WTC11 (cell line): Measurements from ENCODE around the gene RND3. TPM values are rescaled to one million over a fixed set of nuclear protein-coding genes. Genes with fewer than 3 reads are reported as not detected.

Source experiments
- ATAC-seq: fragments of 200-7000 bp; cut with Tn5 transposase; 2 replicates; pipeline ENCODE4 v1.10.0; 2021; ENCODE audit warnings: mild to moderate bottlenecking, moderate library complexity
- CTCF ChIA-PET: fragments of 300-600 bp; sonication (Branson Sonifier 250); formaldehyde crosslinking; loops from one replicate; lab custom pipeline; 2021; ENCODE audit warnings: antibody characterized with exemption; lab: Charles Lee
- POLR2A ChIA-PET: fragments of 350-600 bp; sonication (Branson Sonifier 250); formaldehyde crosslinking; loops from one replicate; lab custom pipeline; 2021; ENCODE audit warnings: antibody characterized with exemption; lab: Charles Lee
- DNase-seq: peaks from one replicate; pipeline ENCODE4 v3.0.0; 2021; ENCODE audit warnings: low spot score
- H3K27ac Mint-ChIP-seq: 2 replicates; pipeline ENCODE4 v1.8.0; 2021; ENCODE audit warnings: mixed read lengths
- H3K27me3 Mint-ChIP-seq: 2 replicates; pipeline ENCODE4 v1.8.0; 2021; ENCODE audit warnings: low read depth, mild to moderate bottlenecking, moderate library complexity, mixed read lengths
- H3K36me3 Mint-ChIP-seq: 2 replicates; pipeline ENCODE4 v1.8.0; 2021; ENCODE audit warnings: mixed read lengths
- H3K4me1 Mint-ChIP-seq: 2 replicates; pipeline ENCODE4 v1.8.0; 2022; ENCODE audit warnings: mixed read lengths
- H3K4me3 Mint-ChIP-seq: 2 replicates; pipeline ENCODE4 v1.8.0; 2021; ENCODE audit warnings: mild to moderate bottlenecking, moderate library complexity, mixed read lengths
- H3K9me3 Mint-ChIP-seq: 2 replicates; pipeline ENCODE4 v1.8.0; 2021; ENCODE audit warnings: mixed read lengths
- FOXK1 ChIP-seq: sonication (generic); formaldehyde crosslinking; IDR thresholded peaks from 2 replicates; pipeline ENCODE4 v1.8.0; 2022; ENCODE audit warnings: mild to moderate bottlenecking, moderate library complexity, missing genetic modification reagents
- FOXP1 ChIP-seq: sonication (generic); formaldehyde crosslinking; IDR thresholded peaks from 2 replicates; pipeline ENCODE4 v1.8.0; 2022; ENCODE audit warnings: missing genetic modification reagents, mild to moderate bottlenecking, moderate library complexity, borderline replicate concordance
- GTF2I ChIP-seq: fragments of 250-450 bp; sonication (Bioruptor Pico); conservative IDR thresholded peaks from 2 replicates; pipeline ENCODE4 v1.4.0; 2021; ENCODE audit warnings: mild to moderate bottlenecking
- NFE2L1 ChIP-seq: sonication (generic); formaldehyde crosslinking; IDR thresholded peaks from 2 replicates; pipeline ENCODE4 v1.8.1; 2023; ENCODE audit warnings: missing genetic modification reagents
- SMAD4 ChIP-seq: sonication (generic); formaldehyde crosslinking; IDR thresholded peaks from 2 replicates; pipeline ENCODE4 v1.8.0; 2022; ENCODE audit warnings: mild to moderate bottlenecking, missing genetic modification reagents
- TEAD4 ChIP-seq: sonication (generic); formaldehyde crosslinking; IDR thresholded peaks from 2 replicates; pipeline ENCODE4 v1.8.0; 2022; ENCODE audit warnings: mild to moderate bottlenecking, missing genetic modification reagents
- TP53 ChIP-seq: sonication (generic); formaldehyde crosslinking; IDR thresholded peaks from 2 replicates; pipeline ENCODE4 v1.8.1; 2023; ENCODE audit warnings: mild to moderate bottlenecking, missing genetic modification reagents
- ZNF121 ChIP-seq: sonication (generic); formaldehyde crosslinking; IDR thresholded peaks from 2 replicates; pipeline ENCODE4 v1.8.0; 2023; ENCODE audit warnings: missing genetic modification reagents
- ZNF232 ChIP-seq: sonication (generic); formaldehyde crosslinking; IDR thresholded peaks from 2 replicates; pipeline ENCODE4 v1.8.0; 2022; ENCODE audit warnings: mild to moderate bottlenecking, missing genetic modification reagents
- total RNA-seq: library from RNA; stranded (reverse); gene quantifications from 3 replicates; pipeline ENCODE4 v1.2.3, GENCODE V29; 2021
- TF ChIP-seq, protein P1 (sequence below): sonication (generic); formaldehyde crosslinking; IDR thresholded peaks from 2 replicates; pipeline ENCODE4 v1.8.0; 2023; ENCODE audit warnings: missing genetic modification reagents, mild to moderate bottlenecking, borderline replicate concordance
- TF ChIP-seq, protein P2 (sequence below): sonication (generic); formaldehyde crosslinking; IDR thresholded peaks from 2 replicates; pipeline ENCODE4 v1.8.0; 2022; ENCODE audit warnings: mild to moderate bottlenecking, missing genetic modification reagents
- TF ChIP-seq, protein P3 (sequence below): fragments of 250-450 bp; sonication (Bioruptor Pico); IDR thresholded peaks from 2 replicates; pipeline ENCODE4 v1.8.0; 2021; ENCODE audit warnings: mild to moderate bottlenecking
- TF ChIP-seq, protein P4 (sequence below): fragments of 250-450 bp; sonication (Bioruptor Pico); IDR thresholded peaks from 2 replicates; pipeline ENCODE4 v1.9.0; 2021; ENCODE audit warnings: mild to moderate bottlenecking
- TF ChIP-seq, protein P5 (sequence below): sonication (generic); formaldehyde crosslinking; IDR thresholded peaks from 2 replicates; pipeline ENCODE4 v1.8.1; 2023; ENCODE audit warnings: mild to moderate bottlenecking, missing genetic modification reagents
- TF ChIP-seq, protein P6 (sequence below): fragments of 250-450 bp; sonication (Bioruptor Pico); IDR thresholded peaks from 2 replicates; pipeline ENCODE4 v1.9.0; 2021; ENCODE audit warnings: mild to moderate bottlenecking
- TF ChIP-seq, protein P7 (sequence below): sonication (generic); formaldehyde crosslinking; IDR thresholded peaks from 2 replicates; pipeline ENCODE4 v1.8.0; 2022; ENCODE audit warnings: mild to moderate bottlenecking, missing genetic modification reagents
- TF ChIP-seq, protein P8 (sequence below): sonication (generic); formaldehyde crosslinking; IDR thresholded peaks from 2 replicates; pipeline ENCODE4 v1.8.1; 2022; ENCODE audit warnings: mild to moderate bottlenecking, moderate library complexity, missing genetic modification reagents

RND3 gene
- total RNA-seq, 1 experiment from 2014 or later, result 64.4 TPM

DNA sequence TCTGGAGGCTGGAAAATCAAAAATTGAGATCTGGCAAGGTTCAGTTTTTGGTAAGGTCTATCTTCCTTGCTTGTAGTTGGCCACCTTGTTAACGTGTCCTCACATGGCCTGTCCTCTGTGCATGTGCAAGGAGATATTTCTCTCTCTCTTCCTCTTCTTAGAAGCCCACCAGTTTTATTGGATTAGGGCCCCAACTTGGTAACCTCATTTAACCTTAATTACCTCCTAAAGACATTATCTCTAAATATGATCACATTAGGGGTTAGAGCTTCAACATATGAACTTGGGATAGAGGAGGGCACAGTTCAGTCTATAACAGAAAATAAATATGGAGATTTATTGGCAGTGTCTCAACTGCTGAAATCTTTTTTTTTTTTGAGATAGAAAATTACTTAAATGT is 19.6 kb upstream of the RND3 start:
- Mint-ChIP-seq H3K27me3 (no peaks in the 10 kb centered on the region), H3K9me3 (peaks cover 7% of the 10 kb centered on the region), H3K4me1 (no peaks in the 10 kb centered on the region), H3K4me3 (no peak overlapping the region), H3K27ac (no peak overlapping the region), H3K36me3 (no peaks in the 10 kb centered on the region)
- no peak for TF ChIP-seq ZNF121 (CRISPR knock-in tag)
- no peak for TF ChIP-seq TEAD4 (CRISPR knock-in tag)
- TF ChIP-seq, protein P1, sequence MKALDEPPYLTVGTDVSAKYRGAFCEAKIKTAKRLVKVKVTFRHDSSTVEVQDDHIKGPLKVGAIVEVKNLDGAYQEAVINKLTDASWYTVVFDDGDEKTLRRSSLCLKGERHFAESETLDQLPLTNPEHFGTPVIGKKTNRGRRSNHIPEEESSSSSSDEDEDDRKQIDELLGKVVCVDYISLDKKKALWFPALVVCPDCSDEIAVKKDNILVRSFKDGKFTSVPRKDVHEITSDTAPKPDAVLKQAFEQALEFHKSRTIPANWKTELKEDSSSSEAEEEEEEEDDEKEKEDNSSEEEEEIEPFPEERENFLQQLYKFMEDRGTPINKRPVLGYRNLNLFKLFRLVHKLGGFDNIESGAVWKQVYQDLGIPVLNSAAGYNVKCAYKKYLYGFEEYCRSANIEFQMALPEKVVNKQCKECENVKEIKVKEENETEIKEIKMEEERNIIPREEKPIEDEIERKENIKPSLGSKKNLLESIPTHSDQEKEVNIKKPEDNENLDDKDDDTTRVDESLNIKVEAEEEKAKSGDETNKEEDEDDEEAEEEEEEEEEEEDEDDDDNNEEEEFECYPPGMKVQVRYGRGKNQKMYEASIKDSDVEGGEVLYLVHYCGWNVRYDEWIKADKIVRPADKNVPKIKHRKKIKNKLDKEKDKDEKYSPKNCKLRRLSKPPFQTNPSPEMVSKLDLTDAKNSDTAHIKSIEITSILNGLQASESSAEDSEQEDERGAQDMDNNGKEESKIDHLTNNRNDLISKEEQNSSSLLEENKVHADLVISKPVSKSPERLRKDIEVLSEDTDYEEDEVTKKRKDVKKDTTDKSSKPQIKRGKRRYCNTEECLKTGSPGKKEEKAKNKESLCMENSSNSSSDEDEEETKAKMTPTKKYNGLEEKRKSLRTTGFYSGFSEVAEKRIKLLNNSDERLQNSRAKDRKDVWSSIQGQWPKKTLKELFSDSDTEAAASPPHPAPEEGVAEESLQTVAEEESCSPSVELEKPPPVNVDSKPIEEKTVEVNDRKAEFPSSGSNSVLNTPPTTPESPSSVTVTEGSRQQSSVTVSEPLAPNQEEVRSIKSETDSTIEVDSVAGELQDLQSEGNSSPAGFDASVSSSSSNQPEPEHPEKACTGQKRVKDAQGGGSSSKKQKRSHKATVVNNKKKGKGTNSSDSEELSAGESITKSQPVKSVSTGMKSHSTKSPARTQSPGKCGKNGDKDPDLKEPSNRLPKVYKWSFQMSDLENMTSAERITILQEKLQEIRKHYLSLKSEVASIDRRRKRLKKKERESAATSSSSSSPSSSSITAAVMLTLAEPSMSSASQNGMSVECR (CRISPR knock-in tag), result no peak
- TF ChIP-seq FOXK1, result no peak
- TF ChIP-seq FOXP1 (CRISPR knock-in tag), result no peak
- TF ChIP-seq, protein P2, sequence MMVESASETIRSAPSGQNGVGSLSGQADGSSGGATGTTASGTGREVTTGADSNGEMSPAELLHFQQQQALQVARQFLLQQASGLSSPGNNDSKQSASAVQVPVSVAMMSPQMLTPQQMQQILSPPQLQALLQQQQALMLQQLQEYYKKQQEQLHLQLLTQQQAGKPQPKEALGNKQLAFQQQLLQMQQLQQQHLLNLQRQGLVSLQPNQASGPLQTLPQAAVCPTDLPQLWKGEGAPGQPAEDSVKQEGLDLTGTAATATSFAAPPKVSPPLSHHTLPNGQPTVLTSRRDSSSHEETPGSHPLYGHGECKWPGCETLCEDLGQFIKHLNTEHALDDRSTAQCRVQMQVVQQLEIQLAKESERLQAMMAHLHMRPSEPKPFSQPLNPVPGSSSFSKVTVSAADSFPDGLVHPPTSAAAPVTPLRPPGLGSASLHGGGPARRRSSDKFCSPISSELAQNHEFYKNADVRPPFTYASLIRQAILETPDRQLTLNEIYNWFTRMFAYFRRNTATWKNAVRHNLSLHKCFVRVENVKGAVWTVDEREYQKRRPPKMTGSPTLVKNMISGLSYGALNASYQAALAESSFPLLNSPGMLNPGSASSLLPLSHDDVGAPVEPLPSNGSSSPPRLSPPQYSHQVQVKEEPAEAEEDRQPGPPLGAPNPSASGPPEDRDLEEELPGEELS (CRISPR knock-in tag), result no peak
- no peak for TF ChIP-seq SMAD4 (CRISPR knock-in tag)
- no peak for DNase-seq
- ChIA-PET POLR2A (interaction anchor here (0.5 kb wide), 1 partner anchor 782 kb away, joined by 5 read pairs; the partner anchor contains the start of gene NMI), CTCF (no interaction called here)
- no peak for ATAC-seq

DNA sequence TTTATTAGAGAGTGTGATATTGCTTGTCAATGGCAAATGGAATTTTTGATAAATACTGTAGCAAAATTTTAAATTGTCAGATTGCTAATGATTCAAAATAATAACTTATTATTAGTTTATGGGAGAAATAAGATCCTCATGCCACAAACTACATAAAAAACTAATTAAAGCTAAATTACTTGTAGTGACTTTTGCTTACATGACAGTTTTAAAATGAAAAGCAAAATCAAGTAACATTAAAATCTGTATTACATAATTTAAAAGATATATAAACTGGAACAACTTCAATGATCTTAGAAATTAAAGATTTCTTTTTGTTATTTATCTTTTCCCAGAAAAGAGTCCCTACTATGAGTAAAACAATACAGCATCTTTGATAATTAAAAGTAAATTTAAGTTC is 17.7 kb upstream of the RND3 start:
- Mint-ChIP-seq H3K27me3 (no peaks in the 10 kb centered on the region), H3K4me1 (no peaks in the 10 kb centered on the region), H3K4me3 (no peak overlapping the region), H3K27ac (no peak overlapping the region), H3K9me3 (peaks cover 7% of the 10 kb centered on the region), H3K36me3 (no peaks in the 10 kb centered on the region; the same call in 1 of the 2 replicates)
- TF ChIP-seq NFE2L1 (no peak), SMAD4 (CRISPR knock-in tag) (no peak), TP53 (no peak), ZNF232 (no peak), GTF2I (no peak)
- TF ChIP-seq, protein P3, sequence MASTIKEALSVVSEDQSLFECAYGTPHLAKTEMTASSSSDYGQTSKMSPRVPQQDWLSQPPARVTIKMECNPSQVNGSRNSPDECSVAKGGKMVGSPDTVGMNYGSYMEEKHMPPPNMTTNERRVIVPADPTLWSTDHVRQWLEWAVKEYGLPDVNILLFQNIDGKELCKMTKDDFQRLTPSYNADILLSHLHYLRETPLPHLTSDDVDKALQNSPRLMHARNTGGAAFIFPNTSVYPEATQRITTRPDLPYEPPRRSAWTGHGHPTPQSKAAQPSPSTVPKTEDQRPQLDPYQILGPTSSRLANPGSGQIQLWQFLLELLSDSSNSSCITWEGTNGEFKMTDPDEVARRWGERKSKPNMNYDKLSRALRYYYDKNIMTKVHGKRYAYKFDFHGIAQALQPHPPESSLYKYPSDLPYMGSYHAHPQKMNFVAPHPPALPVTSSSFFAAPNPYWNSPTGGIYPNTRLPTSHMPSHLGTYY (CRISPR knock-in tag), result no peak
- TF ChIP-seq, protein P4, sequence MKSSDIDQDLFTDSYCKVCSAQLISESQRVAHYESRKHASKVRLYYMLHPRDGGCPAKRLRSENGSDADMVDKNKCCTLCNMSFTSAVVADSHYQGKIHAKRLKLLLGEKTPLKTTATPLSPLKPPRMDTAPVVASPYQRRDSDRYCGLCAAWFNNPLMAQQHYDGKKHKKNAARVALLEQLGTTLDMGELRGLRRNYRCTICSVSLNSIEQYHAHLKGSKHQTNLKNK, result no peak
- TF ChIP-seq, protein P5, sequence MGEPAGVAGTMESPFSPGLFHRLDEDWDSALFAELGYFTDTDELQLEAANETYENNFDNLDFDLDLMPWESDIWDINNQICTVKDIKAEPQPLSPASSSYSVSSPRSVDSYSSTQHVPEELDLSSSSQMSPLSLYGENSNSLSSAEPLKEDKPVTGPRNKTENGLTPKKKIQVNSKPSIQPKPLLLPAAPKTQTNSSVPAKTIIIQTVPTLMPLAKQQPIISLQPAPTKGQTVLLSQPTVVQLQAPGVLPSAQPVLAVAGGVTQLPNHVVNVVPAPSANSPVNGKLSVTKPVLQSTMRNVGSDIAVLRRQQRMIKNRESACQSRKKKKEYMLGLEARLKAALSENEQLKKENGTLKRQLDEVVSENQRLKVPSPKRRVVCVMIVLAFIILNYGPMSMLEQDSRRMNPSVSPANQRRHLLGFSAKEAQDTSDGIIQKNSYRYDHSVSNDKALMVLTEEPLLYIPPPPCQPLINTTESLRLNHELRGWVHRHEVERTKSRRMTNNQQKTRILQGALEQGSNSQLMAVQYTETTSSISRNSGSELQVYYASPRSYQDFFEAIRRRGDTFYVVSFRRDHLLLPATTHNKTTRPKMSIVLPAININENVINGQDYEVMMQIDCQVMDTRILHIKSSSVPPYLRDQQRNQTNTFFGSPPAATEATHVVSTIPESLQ (CRISPR knock-in tag), result no peak
- TF ChIP-seq, protein P6, sequence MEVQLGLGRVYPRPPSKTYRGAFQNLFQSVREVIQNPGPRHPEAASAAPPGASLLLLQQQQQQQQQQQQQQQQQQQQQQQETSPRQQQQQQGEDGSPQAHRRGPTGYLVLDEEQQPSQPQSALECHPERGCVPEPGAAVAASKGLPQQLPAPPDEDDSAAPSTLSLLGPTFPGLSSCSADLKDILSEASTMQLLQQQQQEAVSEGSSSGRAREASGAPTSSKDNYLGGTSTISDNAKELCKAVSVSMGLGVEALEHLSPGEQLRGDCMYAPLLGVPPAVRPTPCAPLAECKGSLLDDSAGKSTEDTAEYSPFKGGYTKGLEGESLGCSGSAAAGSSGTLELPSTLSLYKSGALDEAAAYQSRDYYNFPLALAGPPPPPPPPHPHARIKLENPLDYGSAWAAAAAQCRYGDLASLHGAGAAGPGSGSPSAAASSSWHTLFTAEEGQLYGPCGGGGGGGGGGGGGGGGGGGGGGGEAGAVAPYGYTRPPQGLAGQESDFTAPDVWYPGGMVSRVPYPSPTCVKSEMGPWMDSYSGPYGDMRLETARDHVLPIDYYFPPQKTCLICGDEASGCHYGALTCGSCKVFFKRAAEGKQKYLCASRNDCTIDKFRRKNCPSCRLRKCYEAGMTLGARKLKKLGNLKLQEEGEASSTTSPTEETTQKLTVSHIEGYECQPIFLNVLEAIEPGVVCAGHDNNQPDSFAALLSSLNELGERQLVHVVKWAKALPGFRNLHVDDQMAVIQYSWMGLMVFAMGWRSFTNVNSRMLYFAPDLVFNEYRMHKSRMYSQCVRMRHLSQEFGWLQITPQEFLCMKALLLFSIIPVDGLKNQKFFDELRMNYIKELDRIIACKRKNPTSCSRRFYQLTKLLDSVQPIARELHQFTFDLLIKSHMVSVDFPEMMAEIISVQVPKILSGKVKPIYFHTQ, result no peak
- TF ChIP-seq, protein P7, sequence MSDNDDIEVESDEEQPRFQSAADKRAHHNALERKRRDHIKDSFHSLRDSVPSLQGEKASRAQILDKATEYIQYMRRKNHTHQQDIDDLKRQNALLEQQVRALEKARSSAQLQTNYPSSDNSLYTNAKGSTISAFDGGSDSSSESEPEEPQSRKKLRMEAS (CRISPR knock-in tag), result no peak
- TF ChIP-seq, protein P8, sequence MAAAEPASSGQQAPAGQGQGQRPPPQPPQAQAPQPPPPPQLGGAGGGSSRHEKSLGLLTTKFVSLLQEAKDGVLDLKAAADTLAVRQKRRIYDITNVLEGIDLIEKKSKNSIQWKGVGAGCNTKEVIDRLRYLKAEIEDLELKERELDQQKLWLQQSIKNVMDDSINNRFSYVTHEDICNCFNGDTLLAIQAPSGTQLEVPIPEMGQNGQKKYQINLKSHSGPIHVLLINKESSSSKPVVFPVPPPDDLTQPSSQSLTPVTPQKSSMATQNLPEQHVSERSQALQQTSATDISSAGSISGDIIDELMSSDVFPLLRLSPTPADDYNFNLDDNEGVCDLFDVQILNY (CRISPR knock-in tag), result no peak
- ChIA-PET CTCF (no interaction called here), POLR2A (no interaction called here)
- no peak for DNase-seq
- no peak for ATAC-seq
